Esophagus muscularis mucosa (tissue), 4 donors: ENCODE measurements around the gene FKBP14. TPM values are rescaled to one million over a fixed set of nuclear protein-coding genes. Genes with fewer than 3 reads are reported as not detected.
A peak's percentile ranks its signal among the peaks of the same experiment; 100 is the strongest.

ENCODE experiments used
- DNase-seq: peaks from one replicate; pipeline ENCODE4 v3.0.0-alpha.2; 2017; ENCODE audit errors: extremely low spot score
- H3K27ac ChIP-seq, 4 donors: fragments of 200-600 bp; sonication (generic); replicated peaks in 1 of 4; 1 replicate in 3 of 4; 2 replicates in 1 of 4; pipeline ENCODE4 v1.5.1; 2016 to 2019; ENCODE audit warnings: mild to moderate bottlenecking in 1 of 4
- H3K27me3 ChIP-seq, 4 donors: fragments of 200-600 bp; sonication (generic); one replicate each; pipeline versions ENCODE4 v1.5.1 to v1.6.0; 2016 to 2019
- H3K36me3 ChIP-seq, 4 donors: fragments of 200-600 bp; sonication (generic); one replicate each; pipeline ENCODE4 v1.5.1; 2016 to 2019
- H3K4me1 ChIP-seq, 4 donors: fragments of 200-600 bp; sonication (generic); one replicate each; pipeline ENCODE4 v1.5.1; 2016 to 2019
- H3K4me3 ChIP-seq, 4 donors: fragments of 200-600 bp; sonication (generic); 1 replicate in 2 of 4; 2 replicates in 2 of 4; pipeline ENCODE4 v1.5.1; 2016 to 2019; ENCODE audit warnings: mild to moderate bottlenecking in 4 of 4, moderate library complexity in 1 of 4
- H3K9me3 ChIP-seq, 4 donors: fragments of 200-600 bp; sonication (generic); 1 replicate in 3 of 4; 2 replicates in 1 of 4; pipeline ENCODE4 v1.5.1; 2016 to 2019
- EP300 ChIP-seq: sonication (generic); formaldehyde crosslinking; IDR thresholded peaks from one replicate; pipeline ENCODE4 v1.6.1; 2017; ENCODE audit warnings: antibody characterized with exemption
- POLR2A ChIP-seq: fragments of 450-650 bp; IDR thresholded peaks from one replicate; pipeline ENCODE4 v1.6.1; 2017; ENCODE audit warnings: antibody characterized with exemption, moderate library complexity, mild to moderate bottlenecking, low read depth
- POLR2AphosphoS5 ChIP-seq, 2 donors: sonication (generic); formaldehyde crosslinking; IDR thresholded peaks; one replicate each; pipeline ENCODE4 v1.6.1; 2017; ENCODE audit warnings: antibody characterized with exemption in 2 of 2
- WGBS: methylation state at CpG from one replicate; pipeline ENCODE4 v1.1.5; 2018; 5-methylcytosine and 5-hydroxymethylcytosine counted together
- intact Hi-C: fragments of 100-400 bp; cut with DNase I; formaldehyde crosslinking; loops from one replicate; pipeline ENCODE4 v1.15.1; 2023
- total RNA-seq, 4 donors: library from RNA; depleted of rRNA; stranded (reverse); fragments of >200 nt; gene quantifications; one replicate each; pipeline versions ENCODE4 v1.1.0 to v1.2.1, GENCODE V29; 2016
- TF ChIP-seq, protein P1 (sequence below), 3 experiments: fragments of 200-600 bp in 2 of 3; fragments of 450-650 bp in 1 of 3; sonication (generic) in 2 of 3; IDR thresholded peaks; one replicate each; pipeline ENCODE4 v1.5.1; 2017 to 2019; ENCODE audit warnings: antibody characterized with exemption in 3 of 3, mild to moderate bottlenecking in 2 of 3, moderate library complexity in 1 of 3

The FKBP14 gene
- total RNA-seq, 4 donors from 2014 or later: 6.3 to 8.3 (median 7.0) TPM

GRCh38 chr7:30029696-30030095 lies 3.2 kb upstream of the FKBP14 start:
- Histone ChIP-seq H3K27me3 (no peaks in the 10 kb centered on the region), H3K9me3 (no peaks in the 10 kb centered on the region), H3K4me1 (peaks cover 45 to 58% (median 48%) of the 10 kb centered on the region in 4 donors), H3K27ac (peak overlapping the region; percentile 88 to 94 (median 92)), H3K4me3 (peak overlapping the region; percentile 75 to 95 (median 81)), H3K36me3 (no peaks in the 10 kb centered on the region)
- TF ChIP-seq EP300 (no peak), POLR2AphosphoS5 (IDR thresholded peaks at IDR 0.05) (no peak), POLR2A (no peak)
- TF ChIP-seq, protein P1, sequence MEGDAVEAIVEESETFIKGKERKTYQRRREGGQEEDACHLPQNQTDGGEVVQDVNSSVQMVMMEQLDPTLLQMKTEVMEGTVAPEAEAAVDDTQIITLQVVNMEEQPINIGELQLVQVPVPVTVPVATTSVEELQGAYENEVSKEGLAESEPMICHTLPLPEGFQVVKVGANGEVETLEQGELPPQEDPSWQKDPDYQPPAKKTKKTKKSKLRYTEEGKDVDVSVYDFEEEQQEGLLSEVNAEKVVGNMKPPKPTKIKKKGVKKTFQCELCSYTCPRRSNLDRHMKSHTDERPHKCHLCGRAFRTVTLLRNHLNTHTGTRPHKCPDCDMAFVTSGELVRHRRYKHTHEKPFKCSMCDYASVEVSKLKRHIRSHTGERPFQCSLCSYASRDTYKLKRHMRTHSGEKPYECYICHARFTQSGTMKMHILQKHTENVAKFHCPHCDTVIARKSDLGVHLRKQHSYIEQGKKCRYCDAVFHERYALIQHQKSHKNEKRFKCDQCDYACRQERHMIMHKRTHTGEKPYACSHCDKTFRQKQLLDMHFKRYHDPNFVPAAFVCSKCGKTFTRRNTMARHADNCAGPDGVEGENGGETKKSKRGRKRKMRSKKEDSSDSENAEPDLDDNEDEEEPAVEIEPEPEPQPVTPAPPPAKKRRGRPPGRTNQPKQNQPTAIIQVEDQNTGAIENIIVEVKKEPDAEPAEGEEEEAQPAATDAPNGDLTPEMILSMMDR (IDR thresholded peaks at IDR 0.05): no peak
- WGBS: 27% methylated on average over 6 of the region's 6 CpGs
- DNase-seq: no peak
- intact Hi-C loops: loop anchor here (5.0 kb wide), 2 partner anchors 42 to 108 kb away; partner anchors contain the start of gene SCRN1

GRCh38 chr7:30028749-30029635 lies 2.5 kb upstream of the FKBP14 start:
- WGBS: under 1% methylated on average over 34 of the region's 42 CpGs
- peak overlapping the region; percentile 88 to 94 (median 92) for H3K27ac ChIP-seq
- intact Hi-C loops: loop anchor here (5.0 kb wide), 2 partner anchors 42 to 108 kb away; partner anchors contain the start of gene SCRN1
- H3K9me3 ChIP-seq: no peaks in the 10 kb centered on the region
- H3K4me3 ChIP-seq: peak overlapping the region; percentile 75 to 95 (median 81)
- peaks cover 48 to 65% (median 55%) of the 10 kb centered on the region in 4 donors for H3K4me1 ChIP-seq
- H3K36me3 ChIP-seq: no peaks in the 10 kb centered on the region
- DNase-seq: no peak
- H3K27me3 ChIP-seq: no peaks in the 10 kb centered on the region
- TF ChIP-seq EP300: no peak
- TF ChIP-seq, protein P1 (IDR thresholded peaks at IDR 0.05): peak in 1 of 3 experiments; percentile 25

- Histone ChIP-seq H3K4me3 (peak within 1 kb of the TSS; percentile 75 to 95 (median 81)), H3K4me1 (peaks cover 48 to 72% (median 56%) of the 10 kb centered on the region in 4 donors), H3K27me3 (no peaks in the 10 kb centered on the region), H3K27ac (peak within 1 kb of the TSS; percentile 88 to 94 (median 92)), H3K9me3 (no peaks in the 10 kb centered on the region), H3K36me3 (no peaks in the 10 kb centered on the region)
- intact Hi-C loops: loop anchor here (5.0 kb wide), 2 partner anchors 41 to 109 kb away; partner anchors contain the start of gene SCRN1
- WGBS: 0% methylated on average over 17 of the region's 70 CpGs
- TF ChIP-seq POLR2A (peak; percentile 36), POLR2AphosphoS5 (IDR thresholded peaks at IDR 0.05) (peak; percentile 80 to 90)
- TF ChIP-seq, protein P1 (IDR thresholded peaks at IDR 0.05): no peak
- DNase-seq: peak; percentile 94
Observed at GRCh38 chr7:30028216-30028748, 1.8 kb upstream of the FKBP14 start, which contains the start of gene PLEKHA8. PLEKHA8 (plus strand) TSS chr7:30028412; CDS start chr7:30028763, 351 bp downstream.

DNA sequence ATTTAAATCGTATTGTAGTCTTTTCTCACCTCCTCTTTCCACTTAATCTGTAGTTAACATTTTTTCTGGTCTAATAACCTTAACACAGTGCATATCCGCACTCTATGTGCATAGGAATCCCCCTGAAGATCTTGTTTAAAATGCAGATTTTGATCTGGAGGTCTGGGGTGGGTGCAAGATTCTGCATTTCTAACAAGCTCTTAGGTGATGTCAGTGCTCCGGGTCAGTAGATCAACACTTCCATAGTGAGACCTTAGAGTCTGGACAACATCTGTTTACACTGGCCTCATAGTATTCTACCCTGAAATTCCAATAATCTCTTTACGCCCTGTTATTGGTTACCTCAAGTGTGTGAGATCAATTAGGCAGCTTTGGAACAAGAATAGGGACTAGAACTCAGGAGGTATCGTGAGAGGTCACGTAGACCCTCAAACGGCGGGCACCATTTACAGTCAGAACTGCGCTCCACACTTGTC lies 1.3 kb upstream of the FKBP14 start:
- Histone ChIP-seq H3K27ac (peak overlapping the region; percentile 88 to 94 (median 92)), H3K4me3 (peak overlapping the region; percentile 75 to 95 (median 81)), H3K4me1 (peaks cover 44 to 69% (median 54%) of the 10 kb centered on the region in 4 donors), H3K36me3 (no peaks in the 10 kb centered on the region), H3K9me3 (no peaks in the 10 kb centered on the region), H3K27me3 (no peaks in the 10 kb centered on the region)
- intact Hi-C loops: loop anchor here (5.0 kb wide), 2 partner anchors 40 to 110 kb away; partner anchors contain the start of gene SCRN1
- WGBS: 4% methylated on average over 8 of the region's 9 CpGs
- TF ChIP-seq EP300 (no peak), POLR2AphosphoS5 (IDR thresholded peaks at IDR 0.05) (no peak), POLR2A (no peak)
- TF ChIP-seq, protein P1 (IDR thresholded peaks at IDR 0.05): no peak
- no peak for DNase-seq
